Activated T-helper 1 cell treated with anti-CD3 and anti-CD28 coated beads, Interleukin-2, amount 50 U/mL, for 16 hours (primary cell): Measurements from ENCODE around the gene CREM.

Source experiments
- DNase-seq, 2 donors: peaks; one replicate each; pipeline ENCODE4 v3.0.0-alpha.2; 2020; ENCODE audit warnings: low read depth in 1 of 2, low spot score in 1 of 2

Gene CREM

DNA sequence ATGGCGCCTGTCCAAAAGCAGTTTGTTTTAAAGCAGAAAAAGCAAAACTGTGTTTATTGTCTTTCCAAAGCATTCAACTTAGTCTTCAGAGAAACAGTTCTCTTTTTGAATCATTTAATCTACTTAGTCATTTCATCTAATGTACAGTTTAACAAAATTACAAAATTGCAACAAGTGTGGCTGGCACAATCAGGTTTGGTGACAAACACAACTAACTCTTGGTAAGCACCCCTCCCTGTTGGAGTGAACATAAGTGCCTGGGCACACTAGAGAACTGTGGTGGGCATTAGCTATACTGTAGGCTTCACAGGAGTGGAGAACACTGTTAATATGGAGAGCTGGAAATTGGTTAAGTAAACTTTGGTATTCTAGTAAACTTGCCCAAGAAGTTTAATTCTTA lies 6.9 kb downstream of the CREM start:
- no peak for DNase-seq

DNA sequence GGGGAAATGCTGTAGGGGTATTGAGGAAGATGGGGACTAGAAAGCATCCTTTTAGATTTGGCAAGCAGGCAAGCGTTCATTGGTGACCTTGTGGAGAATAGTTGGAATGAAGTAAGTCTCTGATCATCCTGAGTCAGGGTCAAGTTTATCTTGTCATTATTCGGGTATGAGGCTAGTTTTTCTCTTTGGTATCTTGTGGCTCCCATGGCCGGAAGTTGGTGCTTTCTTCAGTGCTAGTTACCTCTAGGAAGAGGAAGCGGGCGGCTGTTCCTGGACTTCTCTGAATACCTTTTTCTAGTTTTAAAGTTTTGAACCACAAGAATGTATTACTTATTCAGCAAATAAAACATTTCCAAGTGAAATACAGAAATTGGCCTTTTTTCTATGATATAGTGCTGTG lies 9.2 kb downstream of the CREM start:
- no peak for DNase-seq

DNA sequence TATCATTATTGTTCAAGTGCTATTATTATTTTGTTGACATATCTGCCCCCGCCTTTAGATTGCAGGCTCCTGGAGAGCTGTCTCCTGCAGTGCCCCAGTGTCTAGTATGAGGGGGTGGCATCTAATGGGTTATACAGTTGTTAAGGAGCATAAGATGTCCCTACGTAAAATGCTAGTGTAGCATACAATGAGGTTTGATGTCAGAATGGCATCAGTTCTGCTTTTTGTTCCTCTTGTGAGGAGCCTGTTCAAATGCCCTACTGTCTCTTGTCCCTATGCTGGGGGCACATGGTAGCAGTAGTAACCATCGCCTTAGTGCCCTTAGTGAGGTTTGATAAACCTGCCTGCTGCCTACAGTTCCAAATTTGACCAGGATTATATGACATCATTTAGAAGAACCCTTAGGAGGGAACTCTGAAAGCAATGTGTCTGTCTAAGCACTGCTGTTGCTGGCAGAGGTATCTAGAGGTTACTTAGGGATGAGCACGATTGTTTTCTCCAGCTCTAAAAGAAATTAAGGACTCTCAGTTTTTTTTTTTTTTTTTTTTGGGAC lies 9.7 kb downstream of the CREM start:
- no peak for DNase-seq

DNA sequence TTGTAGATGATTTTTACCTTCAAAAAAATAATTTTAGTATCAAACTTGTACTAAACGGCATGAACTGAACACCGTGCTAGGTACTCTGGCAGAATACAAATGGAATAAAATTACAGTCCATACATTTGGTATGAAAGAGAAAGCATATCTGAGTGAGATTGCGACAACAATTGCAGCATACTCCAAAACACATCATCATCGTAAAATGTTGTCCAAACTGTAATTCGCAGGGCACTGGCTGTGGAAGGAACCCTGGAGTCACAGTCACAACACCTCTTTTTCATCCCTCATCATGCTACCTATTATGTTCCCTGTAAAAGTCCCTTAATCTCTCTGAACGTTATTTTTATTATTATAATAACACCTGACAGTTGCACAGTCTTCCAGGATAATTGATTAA lies 13.5 kb downstream of the CREM start:
- no peak for DNase-seq

DNA sequence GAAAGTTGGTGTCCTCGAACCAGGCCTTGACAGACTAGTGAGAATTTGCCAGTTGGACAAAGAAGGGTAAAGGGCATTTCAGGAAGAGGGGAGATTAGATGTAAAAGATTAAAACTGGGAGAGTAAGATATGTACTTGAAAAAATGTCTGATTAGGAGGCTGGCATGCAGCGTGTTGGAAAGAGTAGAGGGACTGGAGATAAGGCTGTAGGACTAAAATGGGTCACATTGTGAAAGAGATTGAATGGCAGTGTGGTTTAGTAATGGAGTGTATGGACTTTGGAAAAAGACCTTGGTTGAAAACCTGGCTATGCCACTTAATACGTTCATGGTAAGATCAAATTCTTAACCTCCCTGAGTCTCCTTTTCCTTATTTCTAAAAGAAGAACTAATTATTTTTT lies 14.1 kb downstream of the CREM start:
- no peak for DNase-seq

DNA sequence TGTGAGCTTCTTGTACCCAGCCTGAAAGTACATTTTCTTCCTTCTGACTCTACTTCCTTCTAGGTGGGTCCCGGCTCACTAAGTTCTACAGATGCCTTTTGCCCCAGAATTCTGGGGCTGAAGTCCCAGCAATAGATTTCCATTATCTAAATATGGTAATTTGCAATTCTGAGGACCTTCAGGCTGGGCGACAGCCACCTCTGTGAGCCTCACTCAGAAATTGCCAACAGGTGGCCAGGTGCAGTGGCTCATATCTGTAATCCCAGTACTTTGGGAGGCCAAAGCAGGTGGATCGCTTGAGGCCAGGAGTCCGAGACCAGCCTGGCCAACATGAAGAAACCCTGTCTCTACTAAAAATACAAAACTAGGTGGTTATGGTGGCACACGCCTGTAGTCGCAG lies 23.7 kb downstream of the CREM start:
- DNase-seq: no peak

DNA sequence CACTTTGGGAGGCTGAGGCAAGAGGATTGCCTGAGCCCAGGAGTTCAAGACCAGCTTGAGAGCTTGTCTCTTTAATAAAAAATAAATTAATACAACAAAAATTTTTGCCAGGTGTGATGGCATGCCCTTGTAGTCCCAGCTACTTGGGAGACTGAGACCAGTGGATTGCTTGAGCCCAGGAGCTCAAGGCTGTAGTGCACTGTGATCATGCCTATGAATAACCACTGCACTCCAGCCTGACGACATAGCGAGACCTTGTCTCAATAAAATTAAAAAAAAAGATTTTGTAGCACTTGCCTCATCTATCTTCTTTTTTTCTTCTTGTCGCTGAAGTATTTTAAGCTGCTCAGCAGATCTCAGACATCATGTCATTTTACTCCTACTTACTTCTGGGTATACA lies 26.3 kb downstream of the CREM start:
- DNase-seq: no peak

DNA sequence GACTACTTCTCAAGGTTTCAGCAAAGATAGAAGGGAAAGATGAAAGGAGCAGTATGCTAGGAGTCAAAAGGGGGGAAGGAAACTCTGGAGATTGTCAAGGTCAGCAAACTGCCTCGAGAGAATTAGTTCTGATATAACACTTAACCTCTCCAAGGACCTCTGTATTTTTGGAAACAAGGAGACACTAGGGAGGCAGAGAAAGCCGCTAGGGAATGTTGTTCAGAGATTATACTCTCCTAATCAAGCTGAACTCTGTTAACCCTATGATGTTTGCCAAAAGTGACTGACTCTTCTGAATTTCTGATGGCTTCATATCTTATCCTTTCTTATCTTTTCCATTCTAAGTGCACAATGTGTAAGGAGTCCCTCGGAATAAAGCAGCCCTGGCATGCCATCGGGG lies 27.1 kb downstream of the CREM start:
- no peak for DNase-seq

DNA sequence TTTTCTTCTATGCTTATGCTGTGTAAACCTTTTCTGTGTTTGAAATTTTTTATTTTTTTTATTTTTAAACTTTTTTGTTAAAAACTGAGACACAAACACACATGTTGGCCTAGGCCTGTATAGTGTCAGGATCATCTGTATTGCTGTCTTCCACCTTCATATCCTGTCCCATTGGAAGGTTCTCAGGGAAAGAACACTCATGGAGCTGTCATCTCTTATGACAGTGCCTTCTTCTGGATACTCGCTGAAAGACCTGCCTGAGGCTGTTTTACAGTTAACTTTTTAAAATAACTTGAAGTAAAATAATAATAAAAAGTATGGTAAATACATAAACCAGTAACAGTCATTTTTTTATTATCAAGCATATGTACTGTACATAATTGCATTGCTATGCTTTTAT lies 34.1 kb downstream of the CREM start:
- no peak for DNase-seq

DNA sequence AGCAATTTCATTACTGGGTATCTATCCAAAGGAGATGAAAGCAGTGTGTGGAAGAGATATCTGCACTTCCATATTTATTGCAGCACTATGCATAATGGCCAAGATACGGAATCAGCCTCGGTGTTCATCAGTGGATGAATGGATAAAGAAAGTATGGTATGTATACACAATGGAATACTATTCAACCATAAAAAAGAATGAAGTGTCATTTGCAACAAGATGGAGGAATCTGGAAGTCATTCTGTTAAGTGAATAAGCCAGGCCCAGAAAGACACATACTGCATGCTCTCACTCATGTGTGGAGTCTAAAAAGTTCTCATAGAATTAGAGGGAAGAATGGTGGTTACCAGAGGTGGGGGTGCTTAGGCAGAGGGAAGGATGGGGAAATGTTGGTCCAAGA lies 35.3 kb downstream of the CREM start:
- no peak for DNase-seq

DNA sequence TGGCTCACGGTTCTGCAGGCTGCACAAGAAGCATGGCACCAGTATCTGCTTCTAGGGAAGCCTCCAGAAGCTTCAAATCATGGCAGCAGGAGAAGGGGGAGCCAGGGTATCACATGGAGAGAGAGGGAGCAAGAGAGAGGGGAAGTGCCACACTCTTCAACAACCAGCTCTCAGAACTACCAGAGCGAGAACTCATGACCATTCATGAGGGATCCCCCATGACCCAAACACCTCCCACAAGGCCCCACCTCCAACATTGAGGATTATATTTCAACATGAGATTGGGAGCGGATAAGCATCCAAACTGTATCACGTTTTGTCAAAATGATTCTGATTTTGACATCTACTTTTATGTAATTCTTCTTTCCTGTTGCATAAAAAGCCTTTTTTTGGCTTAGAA lies 38.5 kb downstream of the CREM start:
- DNase-seq: no peak

DNA sequence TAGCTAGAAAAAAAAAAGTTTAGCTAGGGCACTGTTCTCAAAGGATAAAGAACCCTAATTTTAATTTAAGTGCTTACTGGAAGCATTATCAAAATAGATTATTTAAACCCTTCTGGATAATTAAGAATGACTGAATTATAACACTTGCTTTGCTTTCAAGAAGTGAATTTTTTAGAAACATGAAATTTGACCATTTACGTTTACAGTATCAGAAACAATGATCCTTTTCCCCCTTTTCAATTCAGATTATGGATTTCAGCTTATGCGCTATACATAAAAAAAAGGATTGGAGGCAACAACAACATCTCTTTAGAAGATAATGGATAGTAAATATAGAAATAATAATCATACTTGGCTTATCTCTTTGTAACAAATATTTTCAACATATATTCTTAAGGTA lies 39.2 kb downstream of the CREM start:
- DNase-seq: no peak

DNA sequence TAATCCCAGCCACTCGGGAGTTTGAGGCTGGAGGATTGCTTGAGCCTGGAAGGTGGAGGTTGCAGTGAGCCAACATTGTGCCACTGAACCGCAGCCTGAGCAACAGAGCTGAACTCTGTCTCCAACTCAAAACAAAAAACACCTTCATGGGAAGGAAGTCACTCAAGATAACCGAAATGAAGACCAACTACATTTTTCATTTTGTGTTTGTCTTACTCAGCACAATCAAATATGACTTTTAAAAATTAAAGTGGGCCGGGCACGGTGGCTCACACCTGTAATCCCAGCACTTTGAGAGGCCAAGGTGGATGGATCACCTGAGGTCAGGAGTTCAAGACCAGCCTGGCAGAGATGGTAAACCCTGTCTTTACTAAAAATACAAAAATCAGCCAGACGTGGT lies 40.0 kb downstream of the CREM start:
- DNase-seq: no peak

DNA sequence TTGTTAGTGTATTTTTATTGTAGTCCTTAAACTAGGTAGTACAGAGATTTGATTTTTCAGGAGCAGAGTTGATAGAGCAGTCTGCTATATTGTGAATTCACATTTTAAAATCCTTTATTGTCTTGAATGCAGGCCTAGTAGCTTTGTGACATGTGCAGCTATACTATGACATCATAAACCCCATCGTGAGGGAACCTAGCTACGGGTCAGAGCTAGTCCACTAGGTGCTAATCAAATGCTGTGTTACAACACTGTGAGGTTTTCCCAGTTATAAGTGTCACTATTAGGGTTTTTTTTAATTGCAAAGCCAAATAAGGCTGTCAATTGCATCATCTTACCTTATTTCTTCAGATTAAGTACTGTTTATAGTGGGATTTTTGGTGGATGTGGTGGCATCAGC lies 40.7 kb downstream of the CREM start:
- no peak for DNase-seq

DNA sequence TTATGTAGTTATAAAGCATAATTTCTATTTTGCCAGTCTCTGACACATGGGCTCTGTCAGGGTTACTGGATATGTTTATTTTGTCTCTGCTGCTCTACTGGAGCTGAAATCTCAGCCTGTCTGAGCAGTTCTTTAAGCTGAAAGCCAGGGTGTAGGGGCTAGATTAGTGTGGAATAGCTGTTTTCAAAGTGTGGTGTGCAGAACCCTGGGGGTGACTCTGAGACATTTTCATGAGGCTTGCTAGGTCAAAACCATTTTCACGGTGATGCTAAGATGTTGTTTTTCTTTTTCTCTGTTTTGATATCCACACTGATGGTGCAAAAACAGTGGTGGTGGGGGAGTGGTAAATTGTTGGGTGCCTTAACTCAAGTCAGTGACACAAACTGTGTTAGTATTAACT lies 45.5 kb downstream of the CREM start:
- DNase-seq: no peak

DNA sequence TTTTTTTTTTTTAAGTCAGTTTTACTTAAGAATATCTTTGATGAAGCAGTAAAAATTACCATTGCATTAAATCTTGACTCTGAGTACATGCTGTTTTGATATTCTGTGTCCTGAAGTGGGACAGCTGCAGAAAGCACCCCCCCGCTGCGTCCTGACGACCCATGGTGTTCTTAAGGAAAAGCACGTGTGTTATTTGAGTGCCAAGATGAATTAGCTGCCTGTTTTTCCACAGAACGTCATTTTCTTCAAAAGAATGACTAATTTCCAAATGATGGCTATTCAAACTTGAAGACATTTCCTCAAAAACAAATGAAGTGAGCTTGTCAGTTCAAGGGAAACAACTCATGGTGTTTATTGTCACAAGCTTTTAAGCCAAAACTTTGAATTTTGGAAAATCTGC lies 45.9 kb downstream of the CREM start:
- DNase-seq: no peak

DNA sequence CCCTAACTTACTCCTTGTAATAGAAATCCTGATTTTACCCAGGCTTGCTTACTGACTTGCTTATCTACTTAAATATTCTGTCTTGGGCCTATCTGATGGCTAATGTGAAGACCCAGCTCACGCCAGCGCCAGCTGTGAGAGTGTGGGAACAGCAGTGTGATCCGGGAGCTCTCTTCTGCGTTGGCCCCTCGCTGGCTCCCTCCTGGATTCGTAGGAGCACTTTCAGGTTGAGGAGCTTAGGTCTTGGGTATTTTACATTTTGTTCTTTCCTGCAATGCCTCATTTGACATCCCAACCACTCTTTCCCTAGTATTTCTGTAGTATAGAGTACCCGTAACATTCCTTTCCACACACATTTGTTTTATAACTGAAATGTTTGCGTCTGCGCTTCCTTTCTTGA lies 51.7 kb downstream of the CREM start:
- DNase-seq: no peak

DNA sequence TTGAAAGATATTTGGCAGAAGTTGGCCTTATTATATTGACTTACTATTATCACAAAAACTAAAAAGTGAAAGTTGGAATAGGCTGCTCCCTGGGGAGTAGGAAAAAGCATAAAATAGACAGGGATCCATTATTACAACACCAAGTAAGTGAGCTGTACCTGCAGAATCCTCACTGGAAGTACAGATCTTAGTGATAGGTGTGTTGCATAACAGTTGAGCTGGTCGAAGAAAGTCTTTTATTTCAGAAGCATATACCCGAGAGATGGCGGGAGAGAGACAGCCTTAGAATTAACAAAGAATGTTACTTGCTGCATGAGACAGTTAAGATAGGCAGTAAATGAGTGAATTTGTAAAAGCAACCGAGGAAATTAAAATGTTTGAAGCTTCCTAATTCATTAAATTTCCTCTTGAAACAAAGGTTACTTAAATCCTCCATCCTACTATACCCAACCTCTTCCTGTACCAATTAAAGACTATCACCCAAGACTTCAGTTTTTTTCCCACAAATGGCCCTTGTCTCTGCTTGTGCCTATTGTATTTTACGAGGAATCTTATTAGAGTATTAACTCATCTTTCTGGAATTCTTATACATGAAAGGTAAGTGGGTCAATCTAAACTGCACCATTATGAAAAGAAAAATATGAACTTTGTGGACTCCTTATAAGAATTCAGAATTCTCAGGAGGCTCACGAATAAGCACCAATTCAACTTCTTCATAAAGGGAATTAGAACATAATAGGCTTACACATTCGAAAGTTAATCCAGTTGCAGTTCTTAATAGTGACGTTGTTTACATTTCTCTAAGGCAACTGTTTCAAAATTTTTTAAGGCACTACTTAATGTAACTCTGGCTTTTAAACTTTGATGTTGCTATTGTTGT lies 56.2 kb downstream of the CREM start:
- DNase-seq: no peak

DNA sequence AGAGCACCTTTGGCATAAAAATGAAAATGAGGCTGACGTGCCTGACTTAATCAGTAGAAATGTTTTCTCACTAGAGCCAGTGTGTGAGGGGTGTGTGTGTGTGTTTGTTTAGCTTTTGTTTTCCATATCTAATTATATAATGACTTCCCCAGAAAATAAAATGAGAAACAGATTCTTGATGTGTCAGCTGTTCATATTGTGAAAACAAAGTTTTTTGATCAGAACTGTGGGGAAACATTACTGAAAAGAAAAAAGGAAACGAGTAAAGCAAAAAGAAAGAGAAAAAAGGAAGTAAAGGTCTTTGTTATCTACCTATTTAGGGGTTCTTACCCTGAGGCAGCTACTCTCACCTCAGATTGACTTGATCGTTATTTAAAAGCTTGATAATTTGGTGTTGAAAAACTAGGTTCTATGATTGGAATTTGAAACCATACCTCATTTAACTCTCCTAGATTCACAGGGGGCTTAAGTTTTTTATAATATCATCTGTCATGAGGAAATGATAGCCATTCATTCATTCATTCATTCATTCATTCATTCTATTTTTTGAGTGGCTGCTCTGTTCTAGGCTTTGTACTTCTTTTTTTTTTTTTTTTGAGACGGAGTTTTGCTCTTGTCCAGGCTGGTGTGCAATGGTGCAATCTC lies 58.0 kb downstream of the CREM start:
- DNase-seq: no peak

DNA sequence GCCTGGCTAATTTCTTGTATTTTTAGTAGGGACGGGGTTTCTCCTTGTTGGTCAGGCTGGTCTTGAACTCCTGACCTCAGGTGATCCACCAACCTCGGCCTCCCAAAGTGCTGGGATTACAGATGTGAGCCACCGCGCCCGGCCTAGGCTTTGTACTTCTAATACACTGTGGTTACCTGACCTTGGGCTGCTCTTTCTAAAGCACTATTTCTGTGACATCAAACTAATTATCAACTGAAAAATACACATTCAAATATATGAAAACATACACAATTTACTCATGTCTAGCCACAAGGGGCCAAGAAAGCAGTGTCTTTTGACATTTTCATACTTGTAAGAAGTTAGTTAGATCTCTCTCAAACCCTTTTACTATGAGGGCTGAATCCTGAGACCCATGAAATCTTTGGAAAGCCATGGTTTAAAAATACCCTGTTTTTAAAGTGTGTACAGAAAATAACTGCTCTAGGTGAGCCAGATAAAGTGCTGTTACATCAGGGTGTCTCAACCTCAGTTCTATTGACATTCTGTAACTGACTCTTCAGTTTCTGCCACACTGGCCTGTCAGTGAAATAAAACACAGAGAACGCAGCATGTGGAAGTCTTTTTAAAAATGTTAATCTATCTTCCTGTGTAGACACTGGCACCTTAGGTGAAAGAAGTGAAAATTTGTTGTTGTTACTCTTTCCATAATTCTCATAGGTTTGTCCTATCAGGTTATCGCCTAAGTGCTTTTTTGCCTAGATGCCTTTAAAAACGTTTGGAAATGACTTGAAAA lies 58.8 kb downstream of the CREM start:
- DNase-seq: no peak

DNA sequence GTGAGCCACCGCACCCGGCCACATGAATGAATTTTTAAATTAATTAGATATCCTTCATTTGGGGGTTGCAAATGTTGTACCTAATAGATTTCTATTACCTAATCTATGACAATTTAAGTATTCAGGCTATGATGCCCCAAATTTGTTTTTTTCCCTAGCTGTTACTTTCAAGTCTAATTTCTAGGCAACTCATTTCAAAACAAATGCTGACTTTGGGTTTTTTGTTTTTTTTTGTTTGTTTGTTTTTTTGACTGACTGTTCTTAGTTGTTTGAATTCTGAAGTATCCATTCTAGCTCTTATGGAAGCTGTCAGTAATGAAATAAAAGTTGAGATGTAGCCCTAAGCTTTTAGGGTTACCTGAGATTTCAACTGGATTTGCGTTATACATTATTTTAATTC lies 62.3 kb downstream of the CREM start:
- no peak for DNase-seq

DNA sequence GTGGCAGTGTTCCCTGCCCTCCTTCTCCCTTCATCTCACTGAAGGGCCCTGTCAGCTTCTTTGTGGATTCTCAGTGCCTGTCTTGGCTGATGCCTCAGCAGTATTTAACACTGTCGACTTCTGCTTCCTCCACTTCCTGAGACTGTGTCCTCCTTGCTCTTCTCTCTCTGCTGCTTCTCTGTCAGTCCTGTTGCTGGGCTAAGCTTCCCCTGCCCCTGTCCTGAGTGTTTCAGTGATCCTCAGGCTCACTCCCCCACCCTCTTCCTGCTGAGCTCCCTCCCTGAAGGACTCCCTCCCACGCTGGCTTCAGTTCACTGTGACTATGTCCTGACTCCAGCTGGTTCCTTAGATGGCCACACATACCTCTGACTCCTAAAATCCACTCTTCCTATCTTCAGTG lies 64.9 kb downstream of the CREM start:
- DNase-seq: no peak
